Heart left ventricle (tissue), 16 donors: ENCODE measurements around the gene RUNX1. TPM values are rescaled to one million over a fixed set of nuclear protein-coding genes. Genes with fewer than 3 reads are reported as not detected.

Experiments
- ATAC-seq, 4 donors: fragments of 200-7000 bp; cut with Tn5 transposase; one replicate each; pipeline ENCODE4 v1.9.1; 2020 to 2022; ENCODE audit warnings: moderate library complexity in 4 of 4, mild to moderate bottlenecking in 3 of 4, moderate number of reproducible peaks in 1 of 4
- DNase-seq, 5 donors: peaks; one replicate each; pipeline ENCODE4 v3.0.0-alpha.2; 2020
- H3K27ac ChIP-seq, 12 donors: fragments of 200-600 bp; sonication (generic) in 4 of 12; one replicate each; pipeline versions ENCODE4 v1.5.0 to v1.8.0; 2016 to 2022; ENCODE audit warnings: mild to moderate bottlenecking in 2 of 12
- H3K27me3 ChIP-seq, 9 donors: fragments of 200-600 bp; sonication (generic) in 2 of 9; one replicate each; pipeline versions ENCODE4 v1.5.1 to v1.8.0; 2016 to 2022; ENCODE audit warnings: mild to moderate bottlenecking in 3 of 9
- H3K36me3 ChIP-seq, 9 donors: fragments of 200-600 bp; sonication (generic) in 2 of 9; one replicate each; pipeline versions ENCODE4 v1.5.0 to v1.8.0; 2018 to 2022; ENCODE audit warnings: mild to moderate bottlenecking in 2 of 9
- H3K4me1 ChIP-seq, 12 donors: fragments of 200-600 bp; sonication (generic) in 4 of 12; one replicate each; pipeline versions ENCODE4 v1.5.0 to v1.8.0; 2016 to 2022; ENCODE audit warnings: mild to moderate bottlenecking in 3 of 12
- H3K4me3 ChIP-seq, 12 donors: fragments of 200-600 bp; sonication (generic) in 4 of 12; one replicate each; pipeline versions ENCODE4 v1.5.0 to v1.8.0; 2017 to 2022; ENCODE audit warnings: mild to moderate bottlenecking in 9 of 12, moderate library complexity in 4 of 12
- H3K9me3 ChIP-seq, 12 donors: fragments of 200-600 bp; sonication (generic) in 4 of 12; one replicate each; pipeline versions ENCODE4 v1.5.0 to v1.8.0; 2016 to 2022; ENCODE audit warnings: mild to moderate bottlenecking in 1 of 12
- POLR2A ChIP-seq, 2 donors: fragments of 450-650 bp; IDR thresholded peaks; one replicate each; pipeline ENCODE4 v1.6.1; 2017; ENCODE audit warnings: antibody characterized with exemption in 2 of 2, mild to moderate bottlenecking in 2 of 2, moderate library complexity in 2 of 2
- WGBS, 4 donors: extraction: QIAGEN DNeasy Blood & Tissue Kit in 2 of 4; methylation state at CpG; one replicate each; pipeline versions ENCODE4 v1.1.5 to v1.1.7; 2013 to 2018; 5-methylcytosine and 5-hydroxymethylcytosine counted together
- intact Hi-C, 10 donors: fragments of 100-400 bp; cut with DNase I; formaldehyde crosslinking; loops; one replicate each; pipeline versions ENCODE4 v1.11.1 to v1.14.2; 2022
- polyA plus RNA-seq, 2 donors: library from polyadenylated mRNA; stranded (reverse); fragments of 200-250 nt; gene quantifications; one replicate each; pipeline ENCODE4 v1.2.3, GENCODE V29; 2013
- total RNA-seq, 9 donors: library from RNA; depleted of rRNA in 2 of 9; stranded (reverse); fragments of >200 nt in 2 of 9; fragmentation: NEBNext Ultra II Directional in 3 of 9; extraction: Animal tissue kit (Norgen Biotek cat#: 25700) in 3 of 9; gene quantifications; one replicate each; pipeline versions ENCODE4 v1.1.0 to v1.2.4, GENCODE V29; 2016 to 2023
- TF ChIP-seq, protein P1 (sequence below), 12 donors: fragments of 200-600 bp; sonication (generic) in 4 of 12; IDR thresholded peaks; one replicate each; pipeline versions ENCODE4 v1.5.0 to v1.8.0; 2018 to 2022; ENCODE audit warnings: antibody characterized with exemption in 12 of 12, mild to moderate bottlenecking in 5 of 12
- donor health status: ischemic (EF 13 %, LVEDD 7.1; RV severe dilation, severe dysfunction).
- donor health status: healthy with polysubstance abuse.
- donor health status: DM: no; HTN: yes; CAD: no.
- donor health status: DM: no; HTN: no; CAD: no.
- donor health status: ischemic (EF 25% LVEDD 6.9; RV normal size, moderate dysfunction).
- donor health status: ischemic (EF 25% LVEDD 5.7; RV mildly dilated, moderate dysfunction).
- donor health status: healthy.
- donor health status: DM: yes; HTN: yes; CAD: no.
- donor health status: ischemic (EF 35%, LVEDD 5.7; RV mildly dilated, moderate dysfunction).
- donor health status: nonischemic (EF 11% LVEDD 7.7; RV severe dilation, severe dysfunction).
- donor health status: DM: yes; HTN: yes; CAD: no.
- donor health status: PGD.
- donor health status: ischemic (EF 29% LVEDD 5.4; RV normal size, mild dysfunction).
- donor health status: nonischemic (EF 23%, LVEDD 6.1; RV moderate dilation, normal function).

The RUNX1 gene
- total and polyA plus RNA-seq, 11 donors = 0.61 to 54.5 (median 4.1) TPM

DNA sequence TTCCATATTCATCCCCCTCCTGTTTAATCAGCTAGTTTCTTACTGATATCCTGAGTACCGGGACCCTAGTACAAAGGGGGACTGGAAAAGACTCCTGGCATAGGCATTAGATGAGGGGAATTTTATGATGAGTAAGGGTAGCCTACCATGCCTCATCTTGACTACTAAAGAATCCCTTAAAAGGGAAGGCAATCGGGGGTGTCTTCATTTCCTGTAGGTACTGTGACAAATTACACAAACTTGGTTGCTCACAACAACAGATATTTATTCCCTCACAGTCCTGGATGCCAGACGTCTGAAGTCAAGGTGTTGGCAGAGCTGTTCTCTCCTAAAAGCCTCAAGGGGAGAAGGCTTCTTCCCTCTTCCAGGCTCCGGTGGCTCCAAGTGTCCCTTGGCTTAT is 28.9 kb upstream of the RUNX1 start:
- DNase-seq (no peak), ATAC-seq (no peak)
- no peak overlapping the region for H3K4me3 ChIP-seq
- 78 to 88% (median 86%) methylated on average over 4 of the region's 4 CpGs for WGBS, 4 donors
- no peak overlapping the region for H3K27ac ChIP-seq
- intact Hi-C loops = no loop called here
- TF ChIP-seq, protein P1, sequence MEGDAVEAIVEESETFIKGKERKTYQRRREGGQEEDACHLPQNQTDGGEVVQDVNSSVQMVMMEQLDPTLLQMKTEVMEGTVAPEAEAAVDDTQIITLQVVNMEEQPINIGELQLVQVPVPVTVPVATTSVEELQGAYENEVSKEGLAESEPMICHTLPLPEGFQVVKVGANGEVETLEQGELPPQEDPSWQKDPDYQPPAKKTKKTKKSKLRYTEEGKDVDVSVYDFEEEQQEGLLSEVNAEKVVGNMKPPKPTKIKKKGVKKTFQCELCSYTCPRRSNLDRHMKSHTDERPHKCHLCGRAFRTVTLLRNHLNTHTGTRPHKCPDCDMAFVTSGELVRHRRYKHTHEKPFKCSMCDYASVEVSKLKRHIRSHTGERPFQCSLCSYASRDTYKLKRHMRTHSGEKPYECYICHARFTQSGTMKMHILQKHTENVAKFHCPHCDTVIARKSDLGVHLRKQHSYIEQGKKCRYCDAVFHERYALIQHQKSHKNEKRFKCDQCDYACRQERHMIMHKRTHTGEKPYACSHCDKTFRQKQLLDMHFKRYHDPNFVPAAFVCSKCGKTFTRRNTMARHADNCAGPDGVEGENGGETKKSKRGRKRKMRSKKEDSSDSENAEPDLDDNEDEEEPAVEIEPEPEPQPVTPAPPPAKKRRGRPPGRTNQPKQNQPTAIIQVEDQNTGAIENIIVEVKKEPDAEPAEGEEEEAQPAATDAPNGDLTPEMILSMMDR (IDR thresholded peaks at IDR 0.05) = no peak
- TF ChIP-seq POLR2A (IDR thresholded peaks at IDR 0.05) = no peak
- H3K4me1 ChIP-seq = peaks cover 0 to 8% (median 0%) of the 10 kb centered on the region in 12 donors
- peaks cover 0 to 6% (median 0%) of the 10 kb centered on the region in 9 donors for H3K27me3 ChIP-seq
- peaks cover 0 to 13% (median 3%) of the 10 kb centered on the region in 12 donors for H3K9me3 ChIP-seq
- no peaks in the 10 kb centered on the region for H3K36me3 ChIP-seq

DNA sequence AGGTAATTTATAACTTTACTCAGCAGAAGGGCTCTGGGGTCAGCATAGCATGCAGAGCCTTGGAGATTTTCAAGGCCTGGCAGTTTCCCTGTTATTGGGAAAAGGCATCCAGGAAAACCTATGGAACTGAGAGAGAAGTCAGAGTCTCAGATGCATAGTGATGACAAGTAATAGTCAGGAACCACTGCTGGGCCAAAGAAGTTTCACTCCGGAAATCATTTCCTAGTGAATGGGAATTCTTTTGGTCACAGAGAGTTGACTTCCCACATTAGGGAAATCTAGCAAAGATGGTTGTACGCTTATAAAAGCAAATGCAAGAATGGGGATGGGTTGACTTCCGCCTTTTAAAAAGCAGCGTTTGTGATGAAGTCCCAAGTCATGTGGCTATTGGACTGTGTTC is 28.4 kb upstream of the RUNX1 start:
- DNase-seq = no peak
- intact Hi-C loops = no loop called here
- 81 to 91% (median 87%) methylated on average over 4 of the region's 4 CpGs for WGBS, 4 donors
- ATAC-seq = no peak
- Histone ChIP-seq H3K27ac (no peak overlapping the region), H3K9me3 (peaks cover 0 to 13% (median 3%) of the 10 kb centered on the region in 12 donors), H3K4me3 (no peak overlapping the region), H3K27me3 (peaks cover 0 to 6% (median 0%) of the 10 kb centered on the region in 9 donors), H3K4me1 (peaks cover 0 to 11% (median 0%) of the 10 kb centered on the region in 12 donors), H3K36me3 (no peaks in the 10 kb centered on the region)
- TF ChIP-seq, protein P1 (IDR thresholded peaks at IDR 0.05) = no peak
- TF ChIP-seq POLR2A (IDR thresholded peaks at IDR 0.05) = no peak

DNA sequence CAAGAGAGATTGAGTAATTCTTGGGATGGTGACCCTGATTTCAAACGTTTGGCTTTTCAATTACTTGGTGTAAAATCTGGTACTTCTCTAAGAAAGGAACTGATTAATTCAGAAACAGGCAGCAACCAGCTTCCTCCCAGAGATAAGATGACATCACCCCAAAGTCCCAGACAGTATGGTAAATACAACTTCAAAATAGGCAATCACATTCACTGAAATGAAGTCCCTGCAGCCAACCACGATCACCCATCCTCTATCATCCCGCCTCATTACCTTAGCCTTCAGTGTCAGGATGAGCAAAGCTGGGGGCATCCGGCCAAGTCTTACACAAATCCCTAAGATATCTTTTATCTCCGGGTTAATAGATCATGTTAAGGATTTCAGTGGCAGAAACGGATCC is 26.4 kb upstream of the RUNX1 start:
- Histone ChIP-seq H3K4me3 (no peak overlapping the region), H3K36me3 (no peaks in the 10 kb centered on the region), H3K27me3 (peaks cover 0 to 6% (median 0%) of the 10 kb centered on the region in 9 donors), H3K4me1 (peaks cover 0 to 11% (median 0%) of the 10 kb centered on the region in 12 donors), H3K9me3 (peaks cover 0 to 13% (median 3%) of the 10 kb centered on the region in 12 donors), H3K27ac (no peak overlapping the region)
- 37 to 49% (median 44%) methylated on average over 6 of the region's 6 CpGs for WGBS, 4 donors
- intact Hi-C loops = no loop called here
- no peak for TF ChIP-seq POLR2A (IDR thresholded peaks at IDR 0.05)
- TF ChIP-seq, protein P1 (IDR thresholded peaks at IDR 0.05) = no peak
- DNase-seq (peak in 1 of 5 donors; percentile 34), ATAC-seq (peak in 3 of 4 donors; percentile 33 to 63 (median 45))

DNA sequence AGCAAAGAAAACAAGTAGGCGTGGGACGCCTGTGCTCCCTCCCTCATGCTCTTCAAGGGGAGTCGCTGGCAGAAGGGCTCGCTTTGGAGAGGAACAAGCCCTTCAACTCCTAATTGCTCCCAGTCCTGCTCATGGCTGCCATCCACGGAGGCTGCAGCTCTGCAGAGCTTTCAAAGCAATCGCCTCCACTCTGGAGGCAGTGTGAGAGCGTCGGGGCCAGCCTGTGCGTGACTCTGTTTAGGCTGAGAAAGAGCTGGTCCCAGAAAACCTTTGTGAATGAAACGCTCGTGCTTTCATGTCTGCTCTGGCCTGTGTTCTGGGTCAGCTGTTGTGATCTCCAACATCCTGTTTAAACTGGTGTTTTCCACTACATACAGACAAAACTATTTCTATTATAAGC is 23.9 kb upstream of the RUNX1 start:
- ATAC-seq = peak; percentile 32 to 80 (median 56)
- DNase-seq = peak in 4 of 5 donors; percentile 21 to 48 (median 48)
- intact Hi-C loops = no loop called here

More for the DNA sequence above, 23.9 kb upstream of the RUNX1 start:
- Histone ChIP-seq H3K36me3 (no peaks in the 10 kb centered on the region), H3K27me3 (peaks cover 0 to 6% (median 0%) of the 10 kb centered on the region in 9 donors), H3K4me1 (peaks cover 0 to 11% (median 0%) of the 10 kb centered on the region in 12 donors), H3K9me3 (peaks cover 0 to 9% (median 3%) of the 10 kb centered on the region in 12 donors), H3K27ac (peak overlapping the region in 6 of 12 donors; percentile 33 to 69 (median 62)), H3K4me3 (peak overlapping the region in 1 of 12 donors; percentile 9)
- WGBS, 4 donors = 48 to 64% (median 55%) methylated on average over 11 of the region's 11 CpGs
- TF ChIP-seq, protein P1 (IDR thresholded peaks at IDR 0.05) = no peak
- TF ChIP-seq POLR2A (IDR thresholded peaks at IDR 0.05) = no peak
